Endothelial cell of umbilical vein (primary cell): ENCODE results near the gene TRAPPC10. TPM values are rescaled to one million over a fixed set of nuclear protein-coding genes. Genes with fewer than 3 reads are reported as not detected.

Experiments
- Bru-seq: library from RNA; stranded (reverse); fragments of 400-500 nt; gene quantifications from one replicate; lab custom pipeline; 2021; lab: Mats Ljungman, UMichigan
- BruChase-seq, 2 experiments: library from RNA; stranded (reverse); fragments of 400-500 nt; gene quantifications; one replicate each; lab custom pipeline; 2021; lab: Mats Ljungman, UMichigan
- BruUV-seq: library from RNA; stranded (reverse); fragments of 400-500 nt; replicated peaks from 2 replicates; lab custom pipeline; 2021; lab: Mats Ljungman, UMichigan
- CTCF ChIA-PET: fragments of 300-600, 350-600 bp; sonication (Branson Sonifier 250); formaldehyde crosslinking; loops from one replicate; lab custom pipeline; 2021; ENCODE audit warnings: antibody characterized with exemption, inconsistent platforms; lab: Charles Lee
- POLR2A ChIA-PET: fragments of 300-600, 350-600 bp; sonication (Branson Sonifier 250); formaldehyde crosslinking; loops from one replicate; lab custom pipeline; 2021; ENCODE audit warnings: antibody characterized with exemption, inconsistent platforms; lab: Charles Lee
- DNase-seq: peaks from one replicate; pipeline ENCODE4 v3.0.0-alpha.2; 2011; ENCODE audit warnings: low read depth, low spot score
- FAIRE-seq: peaks from 2 replicates; lab custom pipeline; 2011; peaks lifted over from hg19 to GRCh38; lab: Jason Lieb, UNC
- H2AFZ ChIP-seq: 2 replicates; pipeline ENCODE4 v1.6.0; 2012; ENCODE audit warnings: low read depth, low read length, control low read depth, inconsistent platforms
- H3K27ac ChIP-seq: 2 replicates; pipeline ENCODE4 v1.5.1; 2011; ENCODE audit warnings: low read depth, mild to moderate bottlenecking, control low read depth, low read length, moderate library complexity; ENCODE audit not compliant: insufficient read depth
- H3K27me3 ChIP-seq, 2 experiments: 2 replicates each; pipeline versions ENCODE4 v1.6.0 to v1.6.1; 2011; ENCODE audit warnings: low read length in 2 of 2, mixed read lengths in 1 of 2; ENCODE audit not compliant: control insufficient read depth in 2 of 2, insufficient read depth in 2 of 2
- H3K36me3 ChIP-seq, 2 experiments: 2 replicates in 1 of 2; 3 replicates in 1 of 2; pipeline ENCODE4 v1.5.1; 2011; ENCODE audit warnings: low read length in 2 of 2, mild to moderate bottlenecking in 1 of 2, moderate library complexity in 1 of 2; ENCODE audit not compliant: control insufficient read depth in 2 of 2, insufficient read depth in 2 of 2; ENCODE audit errors: extremely low read depth in 1 of 2
- H3K4me1 ChIP-seq: 3 replicates; pipeline ENCODE4 v1.5.1; 2011; ENCODE audit warnings: mild to moderate bottlenecking, low read length; ENCODE audit not compliant: control insufficient read depth, insufficient read depth; ENCODE audit errors: extremely low read depth
- H3K4me2 ChIP-seq: 2 replicates; pipeline ENCODE4 v1.6.1; 2011; ENCODE audit warnings: low read length, control low read depth, mixed read lengths; ENCODE audit not compliant: insufficient read depth
- H3K4me3 ChIP-seq, 3 experiments: fragments of 200-600 bp in 1 of 3; sonication (generic), shearing (Covaris generic) in 1 of 3; replicated peaks in 1 of 3; 2 replicates each; pipeline ENCODE4 v1.5.1; 2011 to 2016; ENCODE audit warnings: control low read depth in 3 of 3, low read length in 3 of 3, mild to moderate bottlenecking in 2 of 3, inconsistent platforms in 1 of 3, low read depth in 1 of 3, moderate library complexity in 1 of 3; ENCODE audit not compliant: insufficient read depth in 1 of 3
- H3K79me2 ChIP-seq: 2 replicates; pipeline ENCODE4 v1.6.0; 2012; ENCODE audit warnings: low read length, inconsistent platforms; ENCODE audit not compliant: control insufficient read depth, insufficient read depth
- H3K9ac ChIP-seq: replicated peaks from 2 replicates; pipeline ENCODE3; 2011; ENCODE audit warnings: low read length, control low read depth; ENCODE audit not compliant: insufficient read depth; ENCODE audit errors: extremely low read depth
- H3K9me1 ChIP-seq: replicated peaks from 3 replicates; pipeline ENCODE4 v1.6.0; 2011; ENCODE audit warnings: mild to moderate bottlenecking, low read length; ENCODE audit not compliant: control insufficient read depth, insufficient read depth; ENCODE audit errors: extremely low read depth
- H3K9me3 ChIP-seq: replicated peaks from 2 replicates; pipeline ENCODE4 v1.5.1; 2012; ENCODE audit warnings: low read length, inconsistent platforms; ENCODE audit not compliant: control insufficient read depth, insufficient read depth
- H4K20me1 ChIP-seq: replicated peaks from 2 replicates; pipeline ENCODE3; 2011; ENCODE audit warnings: mild to moderate bottlenecking, low read length; ENCODE audit not compliant: control insufficient read depth, insufficient read depth; ENCODE audit errors: extremely low read depth
- FOS ChIP-seq: IDR thresholded peaks from 2 replicates; pipeline ENCODE4 v1.6.1; 2011; ENCODE audit warnings: mild to moderate bottlenecking, low read length, moderate library complexity, borderline replicate concordance; ENCODE audit not compliant: insufficient read depth
- JUN ChIP-seq: IDR thresholded peaks from 2 replicates; pipeline ENCODE4 v1.6.1; 2011; ENCODE audit warnings: borderline replicate concordance, low read depth; ENCODE audit not compliant: insufficient read length, insufficient read depth
- MAX ChIP-seq: IDR thresholded peaks from 2 replicates; pipeline ENCODE4 v1.6.1; 2011; ENCODE audit not compliant: insufficient read depth, insufficient read length
- POLR2A ChIP-seq: IDR thresholded peaks from 2 replicates; pipeline ENCODE4 v1.6.1; 2012; ENCODE audit warnings: low read depth, mild to moderate bottlenecking, control low read depth, low read length
- POLR2AphosphoS5 ChIP-seq: IDR thresholded peaks from 2 replicates; pipeline ENCODE4 v1.6.1; 2012; ENCODE audit warnings: low read depth, mild to moderate bottlenecking, control low read depth, low read length, moderate library complexity; ENCODE audit not compliant: insufficient read depth
- dilution Hi-C: fragments of 300-500 bp; cut with MboI; formaldehyde crosslinking; loops from one replicate; pipeline ENCODE4 v1.15.0; 2019; ENCODE audit warnings: low sequenced_read_pairs; ENCODE audit not compliant: extremely low pct_ligation_motif_present
- intact Hi-C: fragments of 100-400 bp; cut with micrococcal nuclease; formaldehyde crosslinking; loops from one replicate; pipeline ENCODE4 v1.10.0; 2022
- long read RNA-seq: library from polyadenylated mRNA; stranded (forward); transcript quantifications from one replicate; pipeline ENCODE4 v2.0.0, GENCODE V29; 2021
- polyA minus RNA-seq, 3 experiments: library from RNA; depleted of rRNA, polyadenylated mRNA; stranded (reverse); fragments of >200 nt; gene quantifications; 1 replicate in 1 of 3; 2 replicates in 2 of 3; pipeline ENCODE4 v1.2.3, GENCODE V29; 2011
- polyA plus RNA-seq, 4 experiments: library from polyadenylated mRNA; depleted of rRNA in 3 of 4; stranded (reverse) in 3 of 4; unstranded in 1 of 4; fragments of >200 nt; gene quantifications; 2 replicates each; pipeline versions ENCODE4 v1.2.1 to v1.2.3, GENCODE V29; 2011 to 2012; ENCODE audit warnings: missing spikeins in 1 of 4
- total RNA-seq: library from RNA; stranded (reverse); gene quantifications from 2 replicates; pipeline ENCODE4 v1.2.3, GENCODE V29; 2021

The TRAPPC10 gene, protein sequence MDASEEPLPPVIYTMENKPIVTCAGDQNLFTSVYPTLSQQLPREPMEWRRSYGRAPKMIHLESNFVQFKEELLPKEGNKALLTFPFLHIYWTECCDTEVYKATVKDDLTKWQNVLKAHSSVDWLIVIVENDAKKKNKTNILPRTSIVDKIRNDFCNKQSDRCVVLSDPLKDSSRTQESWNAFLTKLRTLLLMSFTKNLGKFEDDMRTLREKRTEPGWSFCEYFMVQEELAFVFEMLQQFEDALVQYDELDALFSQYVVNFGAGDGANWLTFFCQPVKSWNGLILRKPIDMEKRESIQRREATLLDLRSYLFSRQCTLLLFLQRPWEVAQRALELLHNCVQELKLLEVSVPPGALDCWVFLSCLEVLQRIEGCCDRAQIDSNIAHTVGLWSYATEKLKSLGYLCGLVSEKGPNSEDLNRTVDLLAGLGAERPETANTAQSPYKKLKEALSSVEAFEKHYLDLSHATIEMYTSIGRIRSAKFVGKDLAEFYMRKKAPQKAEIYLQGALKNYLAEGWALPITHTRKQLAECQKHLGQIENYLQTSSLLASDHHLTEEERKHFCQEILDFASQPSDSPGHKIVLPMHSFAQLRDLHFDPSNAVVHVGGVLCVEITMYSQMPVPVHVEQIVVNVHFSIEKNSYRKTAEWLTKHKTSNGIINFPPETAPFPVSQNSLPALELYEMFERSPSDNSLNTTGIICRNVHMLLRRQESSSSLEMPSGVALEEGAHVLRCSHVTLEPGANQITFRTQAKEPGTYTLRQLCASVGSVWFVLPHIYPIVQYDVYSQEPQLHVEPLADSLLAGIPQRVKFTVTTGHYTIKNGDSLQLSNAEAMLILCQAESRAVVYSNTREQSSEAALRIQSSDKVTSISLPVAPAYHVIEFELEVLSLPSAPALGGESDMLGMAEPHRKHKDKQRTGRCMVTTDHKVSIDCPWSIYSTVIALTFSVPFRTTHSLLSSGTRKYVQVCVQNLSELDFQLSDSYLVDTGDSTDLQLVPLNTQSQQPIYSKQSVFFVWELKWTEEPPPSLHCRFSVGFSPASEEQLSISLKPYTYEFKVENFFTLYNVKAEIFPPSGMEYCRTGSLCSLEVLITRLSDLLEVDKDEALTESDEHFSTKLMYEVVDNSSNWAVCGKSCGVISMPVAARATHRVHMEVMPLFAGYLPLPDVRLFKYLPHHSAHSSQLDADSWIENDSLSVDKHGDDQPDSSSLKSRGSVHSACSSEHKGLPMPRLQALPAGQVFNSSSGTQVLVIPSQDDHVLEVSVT
- total RNA-seq (33.6 and 44.4 TPM in 2 replicates), polyA plus RNA-seq (21.5 and 21.7 TPM in 2 replicates), polyA minus RNA-seq (50.7 and 64.9 TPM in 2 replicates), Bru-seq, nascent RNA (percentile 79 among the genes with signal in this experiment), BruChase-seq, experiment 1, labeled RNA remaining after a 6-hour chase (percentile 81 among the genes with signal in this experiment), BruChase-seq, experiment 2, labeled RNA remaining after a 2-hour chase (percentile 78 among the genes with signal in this experiment)
- 18.2 and 18.3 TPM in 2 replicates for polyA plus RNA-seq (2011; cell fraction: cytosol; rRNA removed)
- 77.6 and 78.7 TPM in 2 replicates for polyA plus RNA-seq (2011; cell fraction: nucleus; rRNA removed)
- 26.7 and 33.9 TPM in 2 replicates for polyA plus RNA-seq (2012)
- polyA minus RNA-seq (2011; cell fraction: cytosol; rRNA and poly(A)+ RNA removed): 15.0 TPM
- 49.6 and 69.9 TPM in 2 replicates for polyA minus RNA-seq (2011; cell fraction: nucleus; rRNA and poly(A)+ RNA removed)
- long read RNA-seq, transcript TRAPPC10-202 (7 exons, 1,763 nt): major isoform, 10 of 30 reads
- long read RNA-seq, partial matches to known transcripts: 9 of 30 reads
- long read RNA-seq, other reads (novel, unspliced or antisense): 11 of 30 reads

DNA sequence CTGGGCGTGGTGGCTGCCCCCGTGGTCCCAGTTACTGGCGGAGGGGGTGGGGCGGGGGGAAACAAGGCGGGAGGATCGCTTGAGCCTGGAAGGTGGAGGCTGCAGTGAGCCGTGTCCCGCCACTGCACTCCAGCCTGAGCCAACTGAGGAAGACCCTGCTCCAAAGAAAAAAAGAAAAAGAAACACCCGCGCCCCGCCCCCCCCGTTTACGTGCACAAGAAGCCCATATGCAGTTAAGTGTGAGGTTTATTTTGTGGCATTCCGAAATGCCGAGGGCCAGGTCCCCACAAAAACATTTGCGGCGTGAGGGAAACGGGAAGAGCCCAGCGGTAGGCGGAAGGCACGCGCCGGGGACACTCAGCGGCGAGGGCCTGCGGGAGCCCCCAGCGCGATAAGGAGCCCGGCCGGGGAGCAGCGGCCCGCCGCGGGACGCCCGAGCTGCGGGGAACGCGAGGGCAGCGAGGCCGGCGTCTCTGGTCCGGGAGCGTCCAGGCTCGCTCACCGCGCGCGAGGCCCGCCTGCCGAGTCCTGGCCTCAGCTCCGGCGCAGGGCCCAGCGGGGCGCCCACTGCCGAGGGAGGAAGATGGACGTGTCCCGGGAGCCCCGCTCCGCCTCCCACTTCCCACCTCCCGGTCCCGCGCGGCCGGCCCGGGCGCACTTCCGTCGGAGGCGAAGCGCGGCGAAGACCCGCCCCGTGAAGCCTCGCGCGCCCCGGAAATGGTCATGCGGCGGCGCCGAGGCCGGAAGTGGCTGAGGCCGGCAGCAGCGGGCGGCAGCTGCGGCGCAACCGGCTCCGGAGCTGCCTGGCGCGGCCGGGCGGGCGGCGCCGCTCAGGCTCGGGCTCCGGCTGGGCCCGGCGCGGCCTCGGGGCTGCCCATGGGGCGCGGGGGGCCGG, at the start of gene TRAPPC10:
Gene TRAPPC10 (plus strand): TSS at position 731 of the 895 bp plus-strand sequence. CDS start 185 bp downstream, outside the sequence.
- DNase-seq (peak; percentile 72), FAIRE-seq (peak; percentile 65)
- peaks cover 18% of the 10 kb centered on the region for H3K4me1 ChIP-seq
- dilution Hi-C loops: no loop called here
- H3K9me1 ChIP-seq: no peaks in the 10 kb centered on the region
- H3K79me2 ChIP-seq: peaks cover 43% of the 10 kb centered on the region
- no peaks in the 10 kb centered on the region for H3K36me3 ChIP-seq
- intact Hi-C loops: no loop called here
- H2AFZ ChIP-seq: peak within 1 kb of the TSS; percentile 69
- H4K20me1 ChIP-seq: peaks cover 3% of the 10 kb centered on the region
- H3K9me3 ChIP-seq: no peaks in the 10 kb centered on the region
- peak within 1 kb of the TSS; percentile 75 for H3K9ac ChIP-seq
- peak within 1 kb of the TSS; percentile 85 to 88 (median 86) for H3K4me3 ChIP-seq
- no peak for TF ChIP-seq MAX
- peak; percentile 95 for TF ChIP-seq POLR2AphosphoS5
- peak; percentile 90 for TF ChIP-seq POLR2A
- no peak for TF ChIP-seq JUN
- no peak for TF ChIP-seq FOS
- POLR2A ChIA-PET: no interaction called here
- H3K27ac ChIP-seq: peak within 1 kb of the TSS; percentile 78
- CTCF ChIA-PET: interaction anchor here (1.2 kb wide), 1 partner anchor 73 kb away, joined by 3 read pairs; no protein-coding TSS in a partner anchor
- peak within 1 kb of the TSS; percentile 97 for H3K4me2 ChIP-seq
- no TSS peak for BruUV-seq
- H3K27me3 ChIP-seq: no peaks in the 10 kb centered on the region
